ENCODE data around the gene DOK6. TPM values are rescaled to one million over a fixed set of nuclear protein-coding genes. Genes with fewer than 3 reads are reported as not detected.
"Not testable (repeated sequence)": the region's sequence is repeated elsewhere in the genome, so short reads cannot be mapped to it uniquely, and the experiment has no call there.

DOK6 gene
- total RNA-seq, 1 donor from 2014 or later = 0.06 TPM

DNA sequence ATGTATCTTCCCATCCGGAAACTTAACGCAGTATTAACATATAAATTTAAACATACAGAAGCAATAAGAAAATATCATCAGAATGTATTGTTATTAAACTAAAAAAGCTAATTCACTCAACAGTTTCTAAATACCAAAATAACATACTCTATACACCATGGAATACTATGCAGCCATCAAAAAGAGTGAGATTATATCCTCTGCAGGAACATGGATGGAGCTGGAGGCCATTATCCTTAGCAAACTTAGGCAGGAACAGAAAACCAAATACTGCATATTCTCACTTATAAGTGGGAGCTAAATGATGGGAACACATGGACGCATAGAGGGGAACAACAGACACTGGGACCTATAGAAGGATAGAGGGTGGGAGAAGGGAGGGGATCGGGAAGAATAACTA lies 419.9 kb downstream of the DOK6 start:
- no peak for DNase-seq (ENCODE audit: low read depth)
- H3K4me3 ChIP-seq (ENCODE audit: low read depth, low read length) = no peak overlapping the region
- TF ChIP-seq, protein P1, sequence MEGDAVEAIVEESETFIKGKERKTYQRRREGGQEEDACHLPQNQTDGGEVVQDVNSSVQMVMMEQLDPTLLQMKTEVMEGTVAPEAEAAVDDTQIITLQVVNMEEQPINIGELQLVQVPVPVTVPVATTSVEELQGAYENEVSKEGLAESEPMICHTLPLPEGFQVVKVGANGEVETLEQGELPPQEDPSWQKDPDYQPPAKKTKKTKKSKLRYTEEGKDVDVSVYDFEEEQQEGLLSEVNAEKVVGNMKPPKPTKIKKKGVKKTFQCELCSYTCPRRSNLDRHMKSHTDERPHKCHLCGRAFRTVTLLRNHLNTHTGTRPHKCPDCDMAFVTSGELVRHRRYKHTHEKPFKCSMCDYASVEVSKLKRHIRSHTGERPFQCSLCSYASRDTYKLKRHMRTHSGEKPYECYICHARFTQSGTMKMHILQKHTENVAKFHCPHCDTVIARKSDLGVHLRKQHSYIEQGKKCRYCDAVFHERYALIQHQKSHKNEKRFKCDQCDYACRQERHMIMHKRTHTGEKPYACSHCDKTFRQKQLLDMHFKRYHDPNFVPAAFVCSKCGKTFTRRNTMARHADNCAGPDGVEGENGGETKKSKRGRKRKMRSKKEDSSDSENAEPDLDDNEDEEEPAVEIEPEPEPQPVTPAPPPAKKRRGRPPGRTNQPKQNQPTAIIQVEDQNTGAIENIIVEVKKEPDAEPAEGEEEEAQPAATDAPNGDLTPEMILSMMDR (conservative IDR thresholded peaks at IDR 0.05; ENCODE audit: low read depth, low read length) = no peak

DNA sequence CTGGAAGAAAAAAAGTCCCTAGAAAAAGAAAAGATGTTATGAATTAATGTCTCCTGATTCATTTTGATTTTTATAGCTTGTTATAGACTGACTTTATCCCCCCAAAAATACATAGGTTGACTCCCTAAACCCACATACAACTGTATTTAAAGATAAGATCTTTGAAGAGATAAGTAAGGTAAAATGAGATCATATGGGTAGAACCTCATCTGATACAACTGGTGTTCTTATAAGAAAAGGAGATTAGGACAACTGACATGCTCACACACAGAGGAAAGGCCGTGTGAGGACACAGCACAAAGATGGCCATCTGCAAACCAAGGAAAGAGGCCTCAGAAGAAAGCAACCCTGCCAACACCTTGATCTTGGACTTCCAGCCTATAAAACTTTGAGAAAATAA lies 429.5 kb downstream of the DOK6 start:
- no peak for DNase-seq (ENCODE audit: low read depth)
- H3K4me3 ChIP-seq (ENCODE audit: low read depth, low read length) = no peak overlapping the region
- TF ChIP-seq, protein P1 (conservative IDR thresholded peaks at IDR 0.05; ENCODE audit: low read depth, low read length) = no peak

DNA sequence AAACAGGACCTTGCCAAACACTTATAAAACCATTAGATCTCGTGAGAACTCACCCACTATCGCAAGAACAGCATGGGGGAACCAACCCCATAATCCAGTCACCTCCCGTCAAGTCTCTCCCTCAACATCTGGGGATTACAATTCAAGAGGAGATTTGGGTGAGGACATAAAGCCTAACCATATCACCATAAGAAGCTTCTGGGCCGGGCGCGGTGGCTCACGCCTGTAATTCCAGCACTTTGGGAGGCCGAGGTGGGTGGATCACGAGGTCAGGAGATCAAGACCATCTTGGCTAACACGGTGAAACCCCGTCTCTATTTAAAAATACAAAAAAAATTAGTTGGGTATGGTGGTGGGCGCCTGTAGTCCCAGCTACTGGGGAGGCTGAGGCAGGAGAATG lies 434.3 kb downstream of the DOK6 start:
- DNase-seq (ENCODE audit: low read depth); H3K4me3 ChIP-seq (ENCODE audit: low read depth, low read length): not testable (repeated sequence)

DNA sequence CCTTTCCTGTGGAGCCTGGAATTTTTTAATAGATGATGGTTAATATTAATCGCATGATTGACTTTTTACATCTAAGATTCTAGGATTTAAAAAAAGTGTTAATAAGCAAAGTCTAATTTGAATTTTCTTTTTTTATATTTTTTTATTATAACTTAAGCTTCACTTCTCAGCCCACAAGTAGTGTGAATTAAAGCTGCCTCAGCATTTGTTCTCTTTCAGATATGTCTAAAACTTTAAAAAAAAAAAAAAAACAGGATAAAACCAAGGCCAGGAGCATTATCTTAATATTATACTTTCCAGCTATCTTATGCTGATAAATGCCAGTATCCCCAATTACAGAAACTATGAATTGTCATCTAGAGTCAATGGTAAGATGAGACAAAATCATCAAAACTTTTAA lies 437.3 kb downstream of the DOK6 start:
- TF ChIP-seq, protein P1 (conservative IDR thresholded peaks at IDR 0.05; ENCODE audit: low read depth, low read length) = no peak

DNA sequence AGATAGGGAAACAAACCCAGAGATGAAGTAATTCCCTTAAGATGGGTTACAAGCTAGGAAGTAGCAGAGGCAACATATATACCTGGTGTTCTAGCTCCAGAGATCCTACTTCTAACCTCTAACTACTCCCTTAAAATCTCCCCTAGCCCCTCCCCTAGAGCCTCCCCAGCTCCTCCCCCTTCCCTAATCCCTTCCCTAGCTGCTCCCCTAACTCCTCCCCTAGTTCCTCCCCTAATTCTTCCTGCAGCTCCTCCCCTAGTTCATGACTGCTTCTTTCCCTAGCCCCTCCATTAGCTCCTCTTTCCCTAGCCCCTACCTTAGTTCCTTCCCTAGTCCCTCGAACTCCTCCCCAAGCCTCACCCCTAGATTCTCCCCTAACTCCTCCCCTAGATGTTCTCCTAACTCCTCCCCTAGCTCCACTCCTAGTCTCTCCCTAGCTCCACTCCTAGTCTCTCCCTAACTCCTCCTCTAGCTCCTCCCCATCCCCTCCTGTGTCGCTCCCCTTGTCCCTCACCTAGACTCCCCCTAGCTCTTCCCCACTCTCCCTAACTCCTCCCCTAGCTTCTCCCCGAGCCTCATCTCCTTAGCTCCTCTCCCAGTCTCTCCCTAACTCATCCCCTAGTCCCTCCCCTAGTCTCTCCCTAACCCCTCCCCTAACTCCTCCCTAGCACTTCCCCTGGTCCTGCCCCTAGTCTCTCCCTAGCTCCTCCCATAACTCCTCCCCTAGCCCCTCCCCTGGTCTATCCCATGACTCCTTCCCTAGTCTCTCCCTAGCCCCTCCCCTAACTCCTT lies 438.1 kb downstream of the DOK6 start:
- no peak for DNase-seq (ENCODE audit: low read depth)
- TF ChIP-seq, protein P1 (conservative IDR thresholded peaks at IDR 0.05; ENCODE audit: low read depth, low read length) = no peak
- H3K4me3 ChIP-seq (ENCODE audit: low read depth, low read length) = no peak overlapping the region

More for the DNA sequence above, 437.3 kb downstream of the DOK6 start:
- no peak for DNase-seq (ENCODE audit: low read depth)
- H3K4me3 ChIP-seq (ENCODE audit: low read depth, low read length) = no peak overlapping the region

DNA sequence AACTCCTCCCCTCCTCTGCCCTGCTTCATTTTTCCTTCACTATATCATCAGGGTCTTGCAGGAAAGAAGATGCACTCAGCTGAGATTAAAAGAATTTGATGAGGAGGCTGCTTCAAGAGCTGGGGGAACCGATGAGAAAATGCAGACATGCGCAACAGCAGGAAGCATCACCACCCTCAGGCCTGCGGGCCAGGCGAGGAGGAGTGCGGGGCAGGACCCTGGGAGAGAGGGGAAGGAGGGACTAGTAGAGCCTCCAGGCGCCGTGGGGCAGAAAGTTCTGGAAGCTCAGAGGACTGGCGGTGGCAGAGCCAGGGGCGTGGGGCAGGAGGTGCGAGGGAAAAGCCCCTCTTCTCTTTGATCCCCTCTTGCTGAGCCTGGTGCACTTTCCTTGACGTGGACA lies 438.8 kb downstream of the DOK6 start:
- DNase-seq (ENCODE audit: low read depth) = no peak
- TF ChIP-seq, protein P1 (conservative IDR thresholded peaks at IDR 0.05; ENCODE audit: low read depth, low read length) = no peak
- no peak overlapping the region for H3K4me3 ChIP-seq (ENCODE audit: low read depth, low read length)

DNA sequence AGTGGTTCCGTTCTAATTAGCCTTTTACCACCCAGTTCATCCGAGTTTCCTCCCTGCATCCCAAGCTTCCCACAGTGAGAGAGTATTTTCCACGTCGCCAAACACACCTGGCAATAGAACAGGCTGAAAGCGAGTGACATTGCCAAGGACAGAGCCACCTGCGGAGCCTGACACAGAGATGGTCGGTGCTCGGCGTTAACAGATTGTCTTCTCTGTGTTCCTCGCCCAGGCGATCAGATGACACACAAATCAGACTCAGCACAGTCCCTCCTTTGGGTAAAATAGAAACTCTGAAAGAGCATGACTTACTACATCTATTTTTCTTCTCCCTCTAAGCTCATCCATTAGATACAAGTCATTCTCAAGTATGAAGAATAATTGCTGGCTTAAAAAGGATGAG lies 439.3 kb downstream of the DOK6 start:
- no peak overlapping the region for H3K4me3 ChIP-seq (ENCODE audit: low read depth, low read length)
- no peak for DNase-seq (ENCODE audit: low read depth)
- TF ChIP-seq, protein P1 (conservative IDR thresholded peaks at IDR 0.05; ENCODE audit: low read depth, low read length) = no peak
